Activated naive CD4-positive, alpha-beta T cell treated with anti-CD3 and anti-CD28 coated beads, Interleukin-2, amount 50 U/mL, for 24 hours (primary cell): ENCODE results near the gene DNAH12.
"Not testable (repeated sequence)": the region's sequence is repeated elsewhere in the genome, so short reads cannot be mapped to it uniquely, and the experiment has no call there.

Source experiments
- H3K27ac Mint-ChIP-seq: one replicate; pipeline ENCODE4 v1.8.0; 2021; ENCODE audit warnings: mild to moderate bottlenecking, mixed read lengths
- H3K27me3 Mint-ChIP-seq: one replicate; pipeline ENCODE4 v1.8.0; 2021; ENCODE audit warnings: mixed read lengths
- H3K36me3 Mint-ChIP-seq: one replicate; pipeline ENCODE4 v1.8.0; 2021; ENCODE audit warnings: mixed read lengths
- H3K4me1 Mint-ChIP-seq: one replicate; pipeline ENCODE4 v1.8.0; 2021; ENCODE audit warnings: mixed read lengths
- H3K4me3 Mint-ChIP-seq: one replicate; pipeline ENCODE4 v1.8.0; 2021; ENCODE audit warnings: mild to moderate bottlenecking, mixed read lengths
- H3K9me3 Mint-ChIP-seq: one replicate; pipeline ENCODE4 v1.8.0; 2021; ENCODE audit warnings: mixed read lengths

The DNAH12 gene

DNA sequence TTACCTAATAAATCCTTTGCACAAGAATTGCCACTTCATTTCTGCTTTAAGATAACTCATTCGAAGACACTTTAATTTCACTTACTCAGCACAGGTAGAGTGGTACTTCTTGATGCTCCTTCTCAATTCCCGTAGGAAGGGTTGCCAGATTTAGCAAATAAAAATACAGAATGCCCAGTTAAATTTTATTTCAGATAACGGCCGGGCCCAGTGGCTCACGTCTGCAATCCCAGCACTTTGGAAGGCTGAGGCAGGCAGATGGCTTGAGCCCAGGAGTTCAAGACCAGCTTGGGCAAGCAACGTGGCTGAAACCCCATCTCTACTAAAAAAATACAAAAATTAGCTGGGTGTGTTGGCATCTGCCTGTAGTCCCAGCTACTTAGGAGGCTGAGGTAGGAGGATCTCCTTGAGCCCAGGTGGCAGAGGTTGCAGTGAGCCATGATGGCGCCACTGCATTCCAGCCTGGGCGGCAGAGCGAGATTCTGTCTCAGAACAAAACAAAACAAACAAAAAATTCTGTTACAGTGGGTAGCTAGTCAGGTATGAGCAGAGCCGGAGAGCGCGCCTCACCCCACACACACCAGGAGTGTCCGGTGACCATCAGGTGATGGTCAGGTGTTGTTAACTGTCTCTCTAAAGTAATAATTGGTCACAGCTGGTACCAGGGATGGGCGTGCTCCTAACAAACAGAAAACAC is 92.8 kb downstream of the DNAH12 start:
- H3K9me3 Mint-ChIP-seq: no peaks in the 10 kb centered on the region
- H3K27ac Mint-ChIP-seq: no peak overlapping the region
- no peaks in the 10 kb centered on the region for H3K36me3 Mint-ChIP-seq
- peaks cover 3% of the 10 kb centered on the region for H3K27me3 Mint-ChIP-seq
- no peak overlapping the region for H3K4me3 Mint-ChIP-seq
- H3K4me1 Mint-ChIP-seq: no peaks in the 10 kb centered on the region

DNA sequence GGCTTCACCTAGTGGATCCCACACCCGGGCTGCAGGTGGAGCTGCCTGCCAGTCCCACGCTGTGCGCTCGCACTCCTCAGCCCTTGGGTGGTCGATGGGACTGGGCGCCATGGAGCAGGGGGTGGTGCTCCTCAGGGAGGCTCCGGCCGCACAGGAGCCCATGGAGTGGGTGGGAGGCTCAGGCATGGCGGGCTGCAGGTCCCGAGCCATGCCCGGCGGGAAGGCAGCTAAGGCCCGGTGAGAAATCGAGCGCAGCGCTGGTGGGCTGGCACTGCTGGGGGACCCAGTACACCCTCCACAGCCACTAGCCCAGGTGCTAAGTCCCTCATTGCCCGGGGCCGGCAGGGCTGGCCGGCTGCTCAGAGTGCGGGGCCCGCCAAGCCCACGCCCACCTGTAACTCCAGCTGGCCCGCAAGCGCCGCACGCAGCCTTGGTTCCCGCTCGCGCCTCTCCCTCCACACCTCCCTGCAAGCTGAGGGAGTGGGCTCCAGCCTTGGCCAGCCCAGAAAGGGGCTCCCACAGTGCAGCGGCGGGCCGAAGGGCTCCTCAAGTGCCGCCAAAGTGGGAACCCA is 94.8 kb downstream of the DNAH12 start:
- not testable (repeated sequence) for H3K9me3 Mint-ChIP-seq, H3K36me3 Mint-ChIP-seq, H3K4me1 Mint-ChIP-seq, H3K27ac Mint-ChIP-seq, H3K27me3 Mint-ChIP-seq, H3K4me3 Mint-ChIP-seq

DNA sequence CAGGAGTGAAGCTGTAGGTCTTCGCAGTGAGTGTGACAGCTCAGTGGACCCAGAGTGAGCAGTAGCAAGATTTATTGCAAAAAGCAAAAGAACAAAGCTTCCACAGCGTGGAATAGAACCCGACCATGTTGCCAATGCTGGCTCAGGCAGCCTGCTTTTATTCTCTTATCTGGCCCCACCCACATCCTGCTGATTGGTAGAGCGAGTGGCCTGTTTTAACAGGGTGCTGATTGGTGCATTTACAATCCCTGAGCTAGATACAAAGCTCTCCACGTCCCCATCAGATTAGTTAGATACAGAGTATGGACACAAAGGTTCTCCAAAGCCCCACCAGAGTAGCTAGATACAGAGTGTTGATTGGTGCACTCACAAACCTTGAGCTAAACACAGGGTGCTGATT is 95.7 kb downstream of the DNAH12 start:
- not testable (repeated sequence) for H3K27me3 Mint-ChIP-seq, H3K9me3 Mint-ChIP-seq, H3K27ac Mint-ChIP-seq, H3K36me3 Mint-ChIP-seq, H3K4me3 Mint-ChIP-seq, H3K4me1 Mint-ChIP-seq

DNA sequence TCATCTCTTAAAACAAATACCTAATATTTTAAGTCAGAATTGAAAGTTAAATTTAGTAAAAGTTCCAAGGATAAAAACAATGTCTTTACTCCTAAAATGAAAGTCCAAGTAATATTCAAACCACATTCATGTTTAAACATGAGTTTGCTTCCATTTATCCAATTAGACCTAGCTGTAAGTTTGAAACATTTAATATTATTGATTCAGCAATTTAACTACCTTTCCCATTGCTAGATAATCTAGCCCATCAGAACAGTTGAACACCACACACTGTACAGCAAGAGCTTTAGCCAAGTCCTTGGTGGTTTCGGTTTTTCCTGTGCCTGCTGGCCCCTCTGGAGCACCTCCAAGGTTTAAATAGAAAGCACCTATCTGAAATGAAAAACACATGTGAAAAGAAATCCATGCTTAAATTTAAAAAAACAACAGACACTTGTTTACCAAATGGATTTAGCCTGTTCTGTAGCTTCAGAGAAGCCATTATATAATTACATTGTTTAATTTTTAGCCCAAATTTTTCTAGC is 97.8 kb downstream of the DNAH12 start:
- no peak overlapping the region for H3K4me3 Mint-ChIP-seq
- H3K27ac Mint-ChIP-seq: no peak overlapping the region
- no peaks in the 10 kb centered on the region for H3K4me1 Mint-ChIP-seq
- H3K36me3 Mint-ChIP-seq: no peaks in the 10 kb centered on the region
- H3K9me3 Mint-ChIP-seq: no peaks in the 10 kb centered on the region
- peaks cover 2% of the 10 kb centered on the region for H3K27me3 Mint-ChIP-seq

DNA sequence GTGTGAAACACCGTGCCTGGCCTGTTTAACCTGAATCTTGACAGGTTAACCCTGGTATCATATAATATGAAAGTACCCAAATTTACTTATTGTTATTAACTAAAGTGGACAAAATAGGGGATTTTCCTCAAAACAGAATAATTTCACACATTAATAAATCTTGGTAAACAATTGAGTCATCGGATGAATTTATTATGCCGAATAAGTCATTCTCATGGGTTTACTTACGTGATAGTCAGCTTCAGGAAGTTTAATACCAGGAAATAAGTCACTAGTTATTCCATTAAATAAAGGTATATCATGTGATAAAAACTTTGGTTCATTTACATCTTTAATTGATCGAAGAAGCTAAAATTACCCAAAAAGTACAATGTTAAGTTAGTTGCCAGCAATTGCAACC is 99.7 kb downstream of the DNAH12 start:
- Mint-ChIP-seq H3K27me3 (peaks cover 11% of the 10 kb centered on the region), H3K4me3 (no peak overlapping the region), H3K4me1 (no peaks in the 10 kb centered on the region), H3K9me3 (no peaks in the 10 kb centered on the region), H3K27ac (no peak overlapping the region), H3K36me3 (no peaks in the 10 kb centered on the region)

DNA sequence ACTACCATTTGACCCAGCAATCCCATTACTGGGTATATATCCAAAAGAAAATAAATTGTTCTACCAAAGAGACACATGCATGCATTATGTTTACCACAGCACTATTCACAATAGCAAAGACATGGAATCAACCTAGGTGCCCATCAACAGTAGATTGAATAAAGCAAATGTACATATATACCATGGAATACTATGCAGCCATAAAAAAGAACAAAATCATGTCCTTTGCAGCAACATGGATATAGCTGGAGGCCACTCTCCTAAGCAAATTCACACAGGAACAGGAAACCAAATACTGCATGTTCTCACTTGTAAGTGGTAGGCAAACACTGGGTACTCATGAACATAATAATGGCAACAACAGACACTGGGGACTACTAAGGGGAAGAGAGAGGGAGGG is 104.0 kb downstream of the DNAH12 start:
- H3K27ac Mint-ChIP-seq, H3K36me3 Mint-ChIP-seq, H3K9me3 Mint-ChIP-seq, H3K4me1 Mint-ChIP-seq, H3K4me3 Mint-ChIP-seq: not testable (repeated sequence)
- H3K27me3 Mint-ChIP-seq: peaks cover 18% of the 10 kb centered on the region

DNA sequence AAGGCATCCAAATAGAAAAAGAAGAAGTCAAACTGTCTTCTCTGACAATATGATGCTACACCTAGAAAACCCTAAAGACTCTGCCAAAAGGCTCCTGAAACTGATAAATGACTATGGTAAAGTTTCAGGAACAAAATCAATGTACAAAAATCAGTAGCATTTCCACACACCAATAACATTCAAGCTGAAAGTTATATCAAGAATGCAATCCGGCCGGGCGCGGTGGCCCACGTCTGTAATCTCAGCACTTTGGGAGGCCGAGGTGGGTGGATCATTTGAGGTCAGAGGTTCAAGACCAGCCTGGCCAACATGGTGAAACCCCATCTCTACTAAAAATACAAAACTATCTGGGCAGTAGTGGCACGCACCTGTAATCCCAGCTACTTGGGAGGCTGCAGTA is 105.7 kb downstream of the DNAH12 start:
- H3K27me3 Mint-ChIP-seq: peaks cover 16% of the 10 kb centered on the region
- not testable (repeated sequence) for H3K4me3 Mint-ChIP-seq, H3K4me1 Mint-ChIP-seq, H3K27ac Mint-ChIP-seq, H3K9me3 Mint-ChIP-seq, H3K36me3 Mint-ChIP-seq

DNA sequence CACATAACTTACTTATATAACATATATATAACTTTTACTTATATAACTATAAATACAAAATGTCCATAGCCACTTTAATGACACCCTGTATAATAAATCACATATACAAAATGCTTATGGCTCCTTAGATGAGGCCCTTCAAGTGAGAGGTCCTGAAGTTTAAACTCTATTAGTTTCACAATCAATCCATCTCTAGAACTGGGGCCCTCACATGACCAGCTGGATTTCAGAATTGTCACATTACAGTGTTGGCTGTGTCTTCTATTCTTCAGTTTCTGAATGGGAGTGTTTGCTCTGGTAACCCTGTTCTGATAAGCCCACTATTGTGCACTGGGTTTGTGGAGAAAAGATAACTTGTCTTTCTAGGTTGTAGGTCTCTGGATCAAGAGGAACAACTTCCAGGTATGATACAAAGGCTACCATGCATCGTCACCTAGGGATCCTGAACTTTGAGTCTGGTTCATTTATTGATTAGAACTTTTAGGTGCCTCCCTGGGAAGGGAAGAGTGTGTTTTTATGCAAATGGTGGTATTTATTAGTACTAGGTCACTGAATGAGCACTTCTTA is 107.9 kb downstream of the DNAH12 start:
- H3K9me3 Mint-ChIP-seq: no peaks in the 10 kb centered on the region
- no peak overlapping the region for H3K4me3 Mint-ChIP-seq
- peaks cover 16% of the 10 kb centered on the region for H3K27me3 Mint-ChIP-seq
- no peaks in the 10 kb centered on the region for H3K36me3 Mint-ChIP-seq
- no peaks in the 10 kb centered on the region for H3K4me1 Mint-ChIP-seq
- H3K27ac Mint-ChIP-seq: no peak overlapping the region

DNA sequence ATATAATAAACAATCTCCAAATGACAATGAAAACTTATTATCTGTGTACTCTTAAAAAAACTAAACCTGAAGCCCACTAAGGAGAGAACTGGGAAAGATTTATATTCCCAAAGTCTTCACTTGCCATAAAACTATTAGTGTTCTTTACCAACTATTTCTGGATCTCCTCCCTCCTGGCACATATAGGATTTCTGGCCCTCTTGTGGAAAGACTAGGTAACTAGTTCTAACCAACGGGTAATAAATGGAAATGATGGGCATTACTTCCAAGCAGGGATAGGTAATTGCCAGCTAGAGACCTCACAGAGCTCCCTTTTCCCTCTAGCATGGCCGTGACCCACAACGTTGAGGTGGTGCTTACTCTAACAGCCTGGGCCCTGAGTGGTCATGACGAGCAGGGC is 110.1 kb downstream of the DNAH12 start:
- H3K36me3 Mint-ChIP-seq: no peaks in the 10 kb centered on the region
- no peaks in the 10 kb centered on the region for H3K4me1 Mint-ChIP-seq
- peaks cover 3% of the 10 kb centered on the region for H3K27me3 Mint-ChIP-seq
- no peaks in the 10 kb centered on the region for H3K9me3 Mint-ChIP-seq
- no peak overlapping the region for H3K27ac Mint-ChIP-seq
- H3K4me3 Mint-ChIP-seq: no peak overlapping the region

DNA sequence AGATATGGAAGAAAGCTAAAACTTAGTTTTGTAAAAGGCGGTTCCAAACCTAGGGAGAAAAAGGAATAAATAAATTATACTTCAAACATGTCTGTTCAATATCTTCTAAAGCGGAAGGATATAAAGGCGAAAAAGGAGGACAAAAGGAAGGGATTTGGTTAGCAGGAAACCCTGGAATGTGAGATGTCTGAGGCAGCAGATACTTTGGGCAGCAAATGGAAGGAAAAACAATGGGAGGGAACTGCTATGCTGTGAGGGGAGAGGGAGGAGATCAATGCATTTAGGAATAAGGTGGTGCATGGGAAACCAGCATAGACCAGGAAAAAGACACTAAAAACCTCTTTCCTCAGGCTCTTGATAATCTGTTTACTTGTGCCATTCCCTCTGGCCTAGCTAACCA is 120.8 kb downstream of the DNAH12 start:
- H3K27me3 Mint-ChIP-seq: peaks cover 1% of the 10 kb centered on the region
- no peaks in the 10 kb centered on the region for H3K36me3 Mint-ChIP-seq
- H3K9me3 Mint-ChIP-seq: no peaks in the 10 kb centered on the region
- H3K4me3 Mint-ChIP-seq: no peak overlapping the region
- H3K4me1 Mint-ChIP-seq: no peaks in the 10 kb centered on the region
- H3K27ac Mint-ChIP-seq: no peak overlapping the region

DNA sequence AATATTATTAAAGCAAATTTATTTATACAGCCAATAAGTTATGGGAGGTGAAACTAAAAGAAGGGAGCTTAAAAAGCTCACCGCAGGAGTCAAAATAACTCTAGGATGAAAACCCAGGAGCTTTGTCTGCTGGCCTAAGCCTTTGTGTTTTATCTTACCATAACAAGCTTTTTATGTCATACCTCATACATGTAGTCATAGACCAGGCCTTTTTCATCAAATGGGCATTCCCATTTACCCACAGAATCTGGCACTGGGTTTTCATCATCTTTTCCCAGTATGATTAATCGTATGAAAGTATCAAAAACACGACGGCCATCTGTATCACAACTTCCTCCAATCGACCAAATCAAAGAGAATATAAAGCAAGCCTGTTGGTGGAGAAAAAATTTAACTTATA is 122.8 kb downstream of the DNAH12 start:
- Mint-ChIP-seq H3K4me3 (no peak overlapping the region), H3K9me3 (no peaks in the 10 kb centered on the region), H3K27me3 (peaks cover 3% of the 10 kb centered on the region), H3K4me1 (no peaks in the 10 kb centered on the region), H3K27ac (no peak overlapping the region), H3K36me3 (no peaks in the 10 kb centered on the region)

DNA sequence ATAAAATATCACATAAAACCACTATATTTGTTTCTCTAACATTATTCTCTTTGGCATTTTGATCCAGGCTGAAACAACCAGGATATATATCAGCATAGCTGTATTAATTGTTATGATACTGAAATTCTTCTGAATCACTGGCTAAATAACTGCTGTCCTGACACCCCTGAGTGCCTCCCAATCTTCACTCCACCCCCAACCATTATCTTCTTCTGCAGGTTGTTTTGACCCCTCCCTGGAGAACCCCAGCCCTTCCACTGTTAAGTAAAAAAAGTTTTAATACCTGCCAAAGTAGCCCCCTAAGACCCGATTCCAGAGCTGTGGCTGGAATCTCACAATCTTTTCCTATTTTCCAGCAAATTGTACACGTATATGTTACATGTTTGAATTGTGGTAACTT is 124.1 kb downstream of the DNAH12 start:
- H3K9me3 Mint-ChIP-seq: no peaks in the 10 kb centered on the region
- no peaks in the 10 kb centered on the region for H3K4me1 Mint-ChIP-seq
- H3K36me3 Mint-ChIP-seq: no peaks in the 10 kb centered on the region
- H3K27me3 Mint-ChIP-seq: peaks cover 3% of the 10 kb centered on the region
- no peak overlapping the region for H3K27ac Mint-ChIP-seq
- H3K4me3 Mint-ChIP-seq: no peak overlapping the region

DNA sequence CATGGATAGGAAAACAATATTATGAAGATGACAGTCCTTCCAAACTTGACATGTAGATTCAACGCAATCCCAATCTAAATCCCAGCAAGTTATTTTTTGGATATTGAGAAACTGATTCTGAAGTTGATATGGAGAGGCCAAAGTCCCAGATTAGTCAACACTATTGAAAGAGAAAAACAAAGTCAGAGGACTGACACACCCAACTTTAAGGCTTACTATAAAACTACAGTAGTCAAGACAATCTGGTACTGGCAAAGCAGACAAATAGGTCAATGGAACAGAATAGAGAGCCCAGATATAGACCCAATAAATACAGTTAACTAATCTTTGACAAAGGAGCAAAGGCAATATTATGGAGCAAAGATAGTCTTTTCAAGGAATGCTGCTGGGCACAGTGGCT is 132.4 kb downstream of the DNAH12 start:
- H3K4me1 Mint-ChIP-seq: no peaks in the 10 kb centered on the region
- H3K36me3 Mint-ChIP-seq: no peaks in the 10 kb centered on the region
- no peak overlapping the region for H3K4me3 Mint-ChIP-seq
- peaks cover 6% of the 10 kb centered on the region for H3K27me3 Mint-ChIP-seq
- H3K9me3 Mint-ChIP-seq: no peaks in the 10 kb centered on the region
- no peak overlapping the region for H3K27ac Mint-ChIP-seq

DNA sequence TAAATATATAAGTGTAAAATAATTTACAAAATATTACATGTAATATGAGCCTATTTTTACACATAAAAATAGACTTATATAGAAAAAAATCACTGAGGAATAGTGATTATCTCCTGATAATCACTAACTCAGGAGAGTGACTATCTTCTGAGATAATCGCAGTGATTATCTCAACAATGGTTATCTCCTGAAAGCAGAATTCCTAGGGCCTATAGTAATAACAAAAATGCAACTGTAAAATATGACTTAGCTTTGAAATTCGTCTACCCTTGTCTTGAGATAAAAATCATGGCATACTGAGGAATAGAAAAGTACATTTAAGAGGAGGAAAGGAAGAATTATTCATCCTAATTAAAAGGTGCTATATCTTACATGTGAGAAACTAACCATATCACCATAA is 134.7 kb downstream of the DNAH12 start:
- Mint-ChIP-seq H3K27me3 (peaks cover 6% of the 10 kb centered on the region), H3K9me3 (no peaks in the 10 kb centered on the region), H3K4me1 (no peaks in the 10 kb centered on the region), H3K27ac (no peak overlapping the region), H3K4me3 (no peak overlapping the region), H3K36me3 (no peaks in the 10 kb centered on the region)

DNA sequence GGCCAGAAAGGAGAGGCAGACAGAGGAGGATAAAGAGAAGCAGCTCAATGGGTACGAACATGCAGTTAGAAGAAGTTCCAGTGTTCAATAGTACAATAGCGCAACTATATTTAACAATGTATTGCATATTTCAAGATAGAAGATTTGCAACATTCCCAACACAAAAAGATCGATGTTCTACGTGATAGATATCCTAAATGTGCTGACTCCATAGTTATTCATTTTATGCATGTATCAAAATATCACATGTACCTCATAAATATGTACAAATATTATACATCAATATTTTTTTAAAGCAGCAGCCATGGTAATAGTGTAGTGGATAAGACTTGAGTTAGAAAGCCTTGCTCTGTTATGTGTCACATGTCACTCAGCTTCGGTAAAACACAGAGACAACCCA is 141.5 kb downstream of the DNAH12 start:
- Mint-ChIP-seq H3K27me3 (peaks cover 4% of the 10 kb centered on the region), H3K36me3 (peaks cover 8% of the 10 kb centered on the region), H3K9me3 (peaks cover 4% of the 10 kb centered on the region), H3K4me1 (peaks cover 6% of the 10 kb centered on the region), H3K4me3 (no peak overlapping the region), H3K27ac (no peak overlapping the region)

DNA sequence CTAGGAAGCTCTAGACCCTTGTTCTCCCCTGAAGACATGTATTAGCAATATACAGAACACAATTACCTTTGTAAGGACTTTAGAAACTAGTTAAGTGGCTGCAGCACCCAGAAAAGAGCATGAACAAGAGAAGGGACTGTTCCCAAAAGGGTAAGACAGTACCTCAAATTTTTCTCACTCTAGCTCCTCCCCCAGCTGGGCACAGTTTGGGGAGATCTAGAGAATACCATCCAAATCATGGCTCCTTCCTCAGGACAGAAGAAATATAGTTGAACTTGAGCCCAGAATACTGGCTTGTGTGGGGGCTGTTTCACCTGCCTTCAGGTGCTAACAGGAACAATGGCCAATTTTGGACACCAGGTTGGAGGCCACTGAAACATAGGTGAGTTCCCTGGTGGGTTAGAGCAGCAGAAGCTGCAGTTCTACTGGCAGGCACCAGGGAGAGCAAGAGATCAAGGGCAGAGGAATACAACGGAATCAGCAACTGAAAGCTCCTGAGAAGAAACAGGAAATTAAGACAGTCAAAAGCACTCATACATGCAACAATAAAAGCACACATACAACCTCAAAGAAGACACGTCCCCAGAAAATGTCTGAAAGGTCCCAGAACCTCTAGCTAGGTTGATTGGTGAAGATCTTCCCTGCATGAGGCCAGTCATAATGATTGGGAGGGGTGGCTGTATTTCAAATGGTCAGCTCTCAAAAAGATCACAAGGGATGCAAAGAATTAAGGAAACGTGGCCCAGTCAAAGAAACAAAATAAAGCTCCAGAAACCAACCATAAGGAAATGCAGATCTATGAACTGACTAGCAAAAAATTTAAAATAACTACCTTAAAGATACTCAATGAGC is 146.7 kb downstream of the DNAH12 start:
- Mint-ChIP-seq H3K4me1 (peaks cover 21% of the 10 kb centered on the region), H3K27me3 (peaks cover 4% of the 10 kb centered on the region), H3K36me3 (peaks cover 8% of the 10 kb centered on the region), H3K27ac (peak overlapping the region; percentile 57), H3K4me3 (peak overlapping the region; percentile 55), H3K9me3 (peaks cover 4% of the 10 kb centered on the region)
